Natural killer cell treated with Interleukin-12 subunit alpha and Interleukin-12 subunit beta and Interleukin-15 and Interleukin-18, amount 100 ng/mL, for 72 hours (primary cell): ENCODE measurements around the gene PPP1R11. TPM values are rescaled to one million over a fixed set of nuclear protein-coding genes. Genes with fewer than 3 reads are reported as not detected.
"Not testable (repeated sequence)": the region's sequence is repeated elsewhere in the genome, so short reads cannot be mapped to it uniquely, and the experiment has no call there.

Source experiments
- ATAC-seq, 2 donors: fragments of 150-1000 bp; cut with Tn5 transposase in 1 of 2; sonication (Bioruptor Pico), chemical (Tn5 transposase) in 1 of 2; 2 replicates each; pipeline ENCODE4 v1.10.0; 2021
- DNase-seq: peaks from one replicate; pipeline ENCODE4 v3.0.0; 2022; ENCODE audit warnings: low spot score
- H3K27ac Mint-ChIP-seq, 2 donors: 1 replicate in 1 of 2; 2 replicates in 1 of 2; pipeline ENCODE4 v1.8.0; 2022; ENCODE audit warnings: mixed read lengths in 2 of 2, mild to moderate bottlenecking in 1 of 2, moderate library complexity in 1 of 2
- H3K27me3 Mint-ChIP-seq, 2 donors: 1 replicate in 1 of 2; 2 replicates in 1 of 2; pipeline ENCODE4 v1.8.0; 2022; ENCODE audit warnings: mixed read lengths in 2 of 2
- H3K36me3 Mint-ChIP-seq: one replicate; pipeline ENCODE4 v1.8.0; 2022; ENCODE audit warnings: mixed read lengths
- H3K4me1 Mint-ChIP-seq, 2 donors: 1 replicate in 1 of 2; 2 replicates in 1 of 2; pipeline ENCODE4 v1.8.0; 2022; ENCODE audit warnings: low read depth in 2 of 2, mixed read lengths in 2 of 2, mild to moderate bottlenecking in 1 of 2
- H3K4me3 Mint-ChIP-seq: one replicate; pipeline ENCODE4 v1.8.0; 2022; ENCODE audit warnings: mixed read lengths
- H3K9me3 Mint-ChIP-seq: 2 replicates; pipeline ENCODE4 v1.8.0; 2022; ENCODE audit warnings: mixed read lengths
- total RNA-seq, 2 donors: library from RNA; stranded (reverse); gene quantifications; one replicate each; pipeline ENCODE4 v1.2.3, GENCODE V29; 2022

Gene PPP1R11, protein sequence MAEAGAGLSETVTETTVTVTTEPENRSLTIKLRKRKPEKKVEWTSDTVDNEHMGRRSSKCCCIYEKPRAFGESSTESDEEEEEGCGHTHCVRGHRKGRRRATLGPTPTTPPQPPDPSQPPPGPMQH
- total RNA-seq = 10 to 100 TPM; 50.3 to 82.0 TPM

DNA sequence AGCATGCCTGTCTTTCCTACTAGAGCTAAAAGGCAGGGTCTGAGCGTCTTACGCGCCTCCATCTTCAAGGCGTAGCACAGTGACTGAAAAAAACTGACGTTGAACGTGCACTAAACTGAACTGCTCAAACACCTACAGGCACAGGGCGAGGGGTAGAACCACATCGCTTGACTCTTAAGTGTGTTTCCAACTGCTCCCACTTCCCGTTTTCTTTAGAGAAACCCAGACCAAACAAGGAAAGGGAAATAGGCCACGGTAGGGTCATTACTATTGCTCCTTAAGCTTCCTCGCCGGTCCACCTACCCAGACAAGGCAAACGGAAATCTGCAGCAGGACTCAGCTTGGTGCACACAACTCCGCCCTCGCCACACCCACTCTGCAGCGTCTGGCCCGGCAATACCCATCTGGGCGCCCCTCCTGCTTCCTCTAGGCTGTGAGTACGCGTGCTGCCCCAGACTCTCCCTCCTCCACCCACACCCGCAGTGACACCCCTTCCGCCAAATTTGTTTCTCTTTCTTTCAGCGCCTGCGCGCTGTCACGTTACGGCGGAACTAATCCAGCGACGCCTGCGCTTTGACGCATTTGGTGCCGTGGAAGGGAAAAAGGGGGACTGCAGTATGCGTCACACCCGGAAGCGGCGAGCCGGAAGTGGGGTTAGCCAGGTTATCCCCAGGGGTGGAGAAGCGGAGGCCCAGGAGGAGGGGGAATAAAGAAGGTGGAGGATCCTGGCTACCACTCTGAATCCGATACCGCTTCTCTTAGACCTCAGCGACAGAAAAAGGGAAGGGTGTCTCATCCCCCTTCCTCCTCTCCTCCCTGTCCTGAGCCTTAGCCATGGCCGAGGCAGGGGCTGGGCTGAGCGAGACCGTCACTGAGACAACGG is at the start of gene PPP1R11:
TSS of gene PPP1R11 (plus strand) at position 622 of the 883 bp plus-strand sequence. CDS start at position 835, 213 bp downstream.
- Mint-ChIP-seq H3K27ac (peak within 1 kb of the TSS; percentile 96 to 99), H3K4me3 (peak within 1 kb of the TSS; percentile 94), H3K4me1 (peaks cover 48 to 59% of the 10 kb centered on the region in 2 donors), H3K9me3 (no peaks in the 10 kb centered on the region), H3K36me3 (peaks cover 35% of the 10 kb centered on the region), H3K27me3 (peaks cover 4 to 9% of the 10 kb centered on the region in 2 donors)
- DNase-seq (peak; percentile 99), ATAC-seq (peak; percentile 99 to 100)

DNA sequence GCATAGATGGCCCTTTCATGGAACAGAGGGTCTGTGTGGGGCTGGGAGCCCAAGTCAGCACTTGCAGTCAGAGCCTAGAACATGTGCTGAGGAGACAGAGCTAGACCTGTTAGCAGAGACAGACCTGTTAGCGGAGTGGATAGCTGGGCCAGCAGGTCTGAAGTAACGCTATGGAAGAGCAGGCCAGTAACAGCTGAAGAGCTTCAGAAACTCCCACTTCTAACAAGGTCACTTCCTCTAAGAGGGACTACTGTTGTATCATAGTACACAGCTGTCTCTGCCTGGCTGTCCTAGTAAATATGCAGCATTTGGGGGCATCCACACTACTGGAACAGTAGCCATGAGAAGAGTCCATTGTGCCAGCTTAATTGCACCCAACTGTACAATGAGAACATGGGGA is 47.2 kb upstream of the PPP1R11 start:
- H3K4me1 Mint-ChIP-seq = no peaks in the 10 kb centered on the region

DNA sequence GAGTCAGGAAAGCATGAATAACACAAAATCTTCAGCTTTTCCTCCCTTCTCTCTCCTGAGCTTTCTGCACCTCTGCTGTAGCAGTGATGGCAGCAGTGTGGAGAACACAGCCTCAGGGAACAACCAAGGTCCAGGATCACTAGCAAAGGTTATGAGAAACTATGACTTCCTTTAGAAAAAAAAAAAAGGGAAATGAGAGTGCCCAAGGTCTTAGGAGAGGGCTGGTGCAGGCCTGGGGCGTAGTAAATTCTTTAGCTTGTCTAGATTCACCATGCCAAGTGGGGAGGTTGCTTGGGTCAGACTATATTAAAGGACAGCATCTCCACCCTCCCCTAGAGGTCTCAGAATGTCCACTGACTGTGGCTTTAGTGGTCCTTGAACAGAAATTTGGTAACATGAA is 46.4 kb upstream of the PPP1R11 start:
- no peaks in the 10 kb centered on the region for H3K4me1 Mint-ChIP-seq
- H3K36me3 Mint-ChIP-seq = no peaks in the 10 kb centered on the region
- H3K4me3 Mint-ChIP-seq = no peak overlapping the region
- no peak overlapping the region for H3K27ac Mint-ChIP-seq
- no peak for DNase-seq
- no peak for ATAC-seq
- no peaks in the 10 kb centered on the region for H3K9me3 Mint-ChIP-seq
- no peaks in the 10 kb centered on the region for H3K27me3 Mint-ChIP-seq

More for the DNA sequence above, 47.2 kb upstream of the PPP1R11 start:
- H3K4me3 Mint-ChIP-seq = no peak overlapping the region
- no peaks in the 10 kb centered on the region for H3K36me3 Mint-ChIP-seq
- no peaks in the 10 kb centered on the region for H3K27me3 Mint-ChIP-seq
- H3K9me3 Mint-ChIP-seq = no peaks in the 10 kb centered on the region
- no peak overlapping the region for H3K27ac Mint-ChIP-seq
- ATAC-seq (no peak), DNase-seq (no peak)

DNA sequence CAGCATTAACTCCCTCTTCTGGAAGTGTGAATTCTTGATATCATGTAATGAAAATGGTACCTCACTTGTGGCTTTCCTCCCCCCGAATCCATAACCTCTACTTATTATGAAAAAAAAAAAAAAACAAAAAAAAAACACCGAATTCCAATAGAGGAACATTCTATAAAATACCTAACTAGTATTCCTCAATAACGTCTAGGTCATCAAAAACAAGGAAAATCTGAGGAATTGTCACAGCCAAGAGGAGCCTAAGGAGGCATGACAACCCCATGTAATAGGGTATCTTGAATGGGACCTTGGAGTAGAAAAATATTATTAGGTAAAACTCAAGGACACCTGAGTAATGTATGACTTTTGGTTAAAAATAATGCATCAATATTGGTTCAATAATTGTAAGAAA is 44.8 kb upstream of the PPP1R11 start:
- Mint-ChIP-seq H3K36me3 (no peaks in the 10 kb centered on the region), H3K9me3 (no peaks in the 10 kb centered on the region), H3K27me3 (no peaks in the 10 kb centered on the region), H3K4me3 (no peak overlapping the region), H3K4me1 (no peaks in the 10 kb centered on the region), H3K27ac (no peak overlapping the region)
- DNase-seq = no peak
- ATAC-seq = no peak

DNA sequence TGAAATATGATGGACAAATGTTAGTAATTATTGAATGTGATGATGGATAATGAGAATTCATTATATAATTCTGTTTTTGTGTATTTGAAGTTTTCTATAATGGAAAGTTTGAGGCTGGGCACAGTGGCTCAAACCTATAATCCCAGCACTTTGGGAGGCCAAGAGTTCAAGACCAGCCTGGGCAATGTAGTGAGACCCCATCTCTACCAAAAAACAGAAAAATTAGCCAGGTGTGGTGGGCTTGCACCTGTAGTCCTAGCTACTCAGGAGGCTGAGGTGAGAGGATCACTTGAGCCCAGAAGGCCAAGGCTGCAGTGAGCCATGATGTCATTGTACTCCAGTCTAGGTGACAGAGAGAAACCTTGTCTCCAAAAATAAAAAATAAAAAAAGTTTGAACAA is 44.3 kb upstream of the PPP1R11 start:
- not testable (repeated sequence) for H3K4me1 Mint-ChIP-seq, H3K27me3 Mint-ChIP-seq, H3K9me3 Mint-ChIP-seq, H3K27ac Mint-ChIP-seq, DNase-seq, ATAC-seq, H3K4me3 Mint-ChIP-seq, H3K36me3 Mint-ChIP-seq

DNA sequence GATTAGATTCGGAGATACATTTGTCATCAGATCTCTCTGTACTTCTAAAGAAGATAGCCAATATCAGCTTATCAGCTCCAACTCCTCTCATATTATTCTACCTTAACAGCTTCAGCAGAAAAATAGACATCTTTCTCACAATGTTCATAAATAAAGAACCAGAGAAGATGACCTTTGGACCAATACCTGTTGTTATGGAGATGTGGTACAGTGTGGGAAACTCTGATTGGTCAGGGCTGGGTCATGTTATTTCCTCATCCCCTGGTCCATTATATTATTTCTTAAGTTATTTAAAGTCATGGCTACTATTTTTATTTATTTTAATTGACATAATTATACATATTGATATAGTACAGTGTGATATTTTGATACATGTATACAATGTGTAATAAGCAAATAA is 41.8 kb upstream of the PPP1R11 start:
- Mint-ChIP-seq H3K27me3 (no peaks in the 10 kb centered on the region), H3K27ac (no peak overlapping the region), H3K36me3 (peaks cover 6% of the 10 kb centered on the region), H3K4me3 (no peak overlapping the region), H3K9me3 (no peaks in the 10 kb centered on the region), H3K4me1 (no peaks in the 10 kb centered on the region)
- ATAC-seq (no peak), DNase-seq (no peak)

DNA sequence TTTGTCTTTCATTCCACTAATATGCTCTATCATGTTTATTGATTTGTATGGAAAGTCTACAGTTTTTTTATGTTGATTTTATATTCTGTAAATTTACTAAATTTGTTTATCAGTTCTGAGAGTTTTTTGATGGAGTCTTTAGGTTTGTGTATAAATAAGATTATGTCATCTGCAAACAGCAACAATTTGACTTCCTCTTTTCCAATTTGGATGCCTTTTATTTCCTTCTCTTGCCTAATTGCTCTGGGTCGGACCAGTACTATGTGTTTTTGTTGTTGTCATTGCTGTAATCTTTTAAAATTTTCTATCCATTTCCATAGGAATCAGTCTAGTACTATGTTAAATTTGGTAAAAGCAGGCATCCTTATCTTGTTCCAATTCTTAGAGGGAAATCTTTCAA is 37.4 kb upstream of the PPP1R11 start:
- H3K27me3 Mint-ChIP-seq = no peaks in the 10 kb centered on the region
- H3K36me3 Mint-ChIP-seq = peaks cover 9% of the 10 kb centered on the region
- H3K27ac Mint-ChIP-seq = no peak overlapping the region
- no peak for ATAC-seq
- no peak for DNase-seq
- H3K9me3 Mint-ChIP-seq = no peaks in the 10 kb centered on the region
- no peak overlapping the region for H3K4me3 Mint-ChIP-seq
- H3K4me1 Mint-ChIP-seq = no peaks in the 10 kb centered on the region

DNA sequence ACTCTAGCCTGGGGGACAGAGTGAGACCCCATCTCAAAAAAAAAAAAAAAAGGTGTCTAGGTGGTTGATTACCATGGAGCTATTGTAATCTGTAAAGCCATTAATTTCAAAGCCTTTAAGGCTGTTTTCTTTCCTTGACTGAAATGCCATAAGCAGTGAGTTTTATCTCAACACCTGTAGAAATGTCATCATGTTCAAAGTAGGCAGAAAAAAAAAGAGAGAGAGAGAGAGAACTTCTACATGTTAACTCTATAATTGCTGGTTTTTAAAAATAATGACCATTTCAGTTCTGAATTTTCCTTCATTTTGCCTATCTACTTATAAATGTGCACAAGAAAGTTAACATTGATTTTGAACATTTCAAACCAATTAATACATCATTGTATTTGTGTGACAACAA is 35.6 kb upstream of the PPP1R11 start:
- ATAC-seq = no peak
- no peak for DNase-seq
- Mint-ChIP-seq H3K4me1 (no peaks in the 10 kb centered on the region), H3K27ac (no peak overlapping the region), H3K4me3 (no peak overlapping the region), H3K27me3 (no peaks in the 10 kb centered on the region), H3K36me3 (peaks cover 9% of the 10 kb centered on the region), H3K9me3 (no peaks in the 10 kb centered on the region)

DNA sequence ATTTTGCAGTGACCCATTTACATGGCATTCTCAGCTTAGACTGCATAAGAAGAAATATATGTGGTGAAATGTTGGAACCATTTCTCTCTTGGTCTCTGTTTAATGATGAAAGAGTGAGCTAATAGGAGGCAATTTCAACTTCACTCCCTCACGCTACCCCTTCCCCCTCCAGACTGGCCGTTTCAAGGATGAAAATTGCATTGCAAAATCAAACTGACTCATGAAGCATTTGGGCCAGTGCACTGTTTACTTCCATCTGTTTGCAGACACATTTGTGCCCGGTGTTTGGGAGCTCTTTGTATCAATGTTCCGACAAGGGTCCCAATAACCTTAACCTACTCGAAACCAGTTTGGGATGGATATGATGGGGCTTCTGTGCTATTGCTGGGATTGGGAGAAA is 33.6 kb upstream of the PPP1R11 start:
- H3K9me3 Mint-ChIP-seq, DNase-seq, H3K4me3 Mint-ChIP-seq, ATAC-seq, H3K27me3 Mint-ChIP-seq, H3K27ac Mint-ChIP-seq, H3K36me3 Mint-ChIP-seq, H3K4me1 Mint-ChIP-seq: not testable (repeated sequence)

DNA sequence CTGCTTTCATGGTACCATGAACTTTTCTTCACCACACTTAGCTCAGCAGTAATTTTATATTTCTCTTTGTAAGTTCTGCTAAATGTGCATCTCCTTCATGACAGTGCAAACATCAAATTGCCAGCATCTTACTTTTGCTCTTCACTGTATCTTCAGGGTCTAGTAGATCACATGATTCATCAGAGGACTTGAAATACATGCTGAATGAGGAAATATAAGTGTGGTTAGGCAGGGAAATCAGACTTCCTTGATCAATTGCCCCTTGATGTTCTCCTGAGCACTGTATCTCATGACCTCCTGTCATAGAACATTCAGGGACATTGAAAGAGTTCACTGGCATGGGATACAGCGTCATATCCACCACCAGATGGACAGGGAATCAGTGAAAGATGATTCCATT is 31.2 kb upstream of the PPP1R11 start:
- ATAC-seq (no peak), DNase-seq (no peak)
- no peak overlapping the region for H3K4me3 Mint-ChIP-seq
- H3K9me3 Mint-ChIP-seq = no peaks in the 10 kb centered on the region
- no peaks in the 10 kb centered on the region for H3K27me3 Mint-ChIP-seq
- no peaks in the 10 kb centered on the region for H3K36me3 Mint-ChIP-seq
- no peak overlapping the region for H3K27ac Mint-ChIP-seq
- no peaks in the 10 kb centered on the region for H3K4me1 Mint-ChIP-seq

DNA sequence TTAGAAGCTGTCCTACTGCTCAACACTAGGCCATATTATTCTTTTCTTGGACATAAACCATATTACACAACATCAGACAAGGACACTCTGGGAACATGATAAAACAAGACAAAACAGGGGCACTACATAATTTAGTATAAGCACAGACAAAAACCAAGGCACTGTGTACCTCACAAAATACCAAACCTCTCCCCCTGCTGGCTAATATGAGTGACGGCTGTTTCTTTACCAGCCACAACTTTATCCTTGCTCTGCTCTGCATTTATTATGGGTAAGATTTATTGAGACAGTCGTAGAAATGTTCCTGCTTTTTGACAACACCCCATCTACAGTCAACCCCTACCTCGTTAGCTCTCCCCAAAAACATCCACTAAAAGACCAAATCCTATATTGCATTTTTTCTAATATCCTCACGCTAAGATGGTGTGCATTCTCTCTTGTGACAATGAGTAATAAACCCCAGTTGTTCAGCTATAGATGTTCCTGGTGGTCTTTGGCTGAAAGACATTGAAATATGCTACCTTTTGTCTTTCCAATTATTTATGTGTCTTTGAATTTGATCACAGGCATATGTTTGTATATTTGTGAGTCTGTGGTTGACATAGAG is 29.7 kb upstream of the PPP1R11 start:
- H3K27ac Mint-ChIP-seq = no peak overlapping the region
- no peaks in the 10 kb centered on the region for H3K27me3 Mint-ChIP-seq
- ATAC-seq (no peak), DNase-seq (no peak)
- H3K36me3 Mint-ChIP-seq = no peaks in the 10 kb centered on the region
- H3K9me3 Mint-ChIP-seq = no peaks in the 10 kb centered on the region
- H3K4me3 Mint-ChIP-seq = no peak overlapping the region
- H3K4me1 Mint-ChIP-seq = peaks cover 2 to 3% of the 10 kb centered on the region in 2 donors

DNA sequence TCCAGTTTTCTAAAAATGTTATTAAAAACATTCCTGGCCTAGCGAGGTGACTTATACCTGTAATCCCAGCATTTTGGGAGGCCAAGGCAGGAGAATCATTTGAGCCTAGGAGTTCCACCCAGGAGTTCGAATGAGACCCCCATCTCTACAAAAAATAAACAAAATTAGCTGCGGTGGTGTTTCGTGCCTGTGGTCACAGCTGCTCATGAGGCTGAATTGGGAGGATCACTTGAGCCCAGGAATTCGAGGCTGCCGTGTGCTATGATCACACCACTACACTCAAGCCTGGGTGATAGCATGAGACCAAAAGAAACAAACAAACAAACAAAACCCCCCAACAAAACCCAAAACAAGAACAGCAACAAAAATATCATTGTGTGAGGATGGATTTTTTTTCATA is 25.8 kb upstream of the PPP1R11 start:
- Mint-ChIP-seq H3K9me3 (no peaks in the 10 kb centered on the region), H3K4me1 (peaks cover 14 to 17% of the 10 kb centered on the region in 2 donors), H3K36me3 (peaks cover 4% of the 10 kb centered on the region), H3K27me3 (no peaks in the 10 kb centered on the region), H3K27ac (no peak overlapping the region), H3K4me3 (no peak overlapping the region)
- DNase-seq (no peak), ATAC-seq (no peak)

DNA sequence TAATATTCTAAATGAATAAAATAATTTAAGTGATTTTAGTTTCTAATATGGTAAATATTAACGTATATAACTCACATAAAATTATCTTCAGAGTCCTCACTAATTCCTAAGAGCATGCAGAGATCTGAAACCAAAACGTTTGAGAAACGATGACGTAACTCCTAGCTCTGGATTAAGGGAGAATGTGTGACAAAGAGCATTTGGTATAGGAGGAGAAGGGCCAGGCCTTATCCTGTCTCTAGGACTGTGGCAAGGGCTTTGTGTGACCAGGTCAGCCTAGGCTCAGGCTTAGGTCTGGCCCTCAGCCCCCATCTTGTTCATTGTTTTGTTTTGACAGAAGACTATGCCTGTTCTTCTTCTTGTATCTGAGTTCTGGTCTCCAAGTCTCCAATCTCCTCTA is 25.2 kb upstream of the PPP1R11 start:
- DNase-seq (no peak), ATAC-seq (no peak)
- H3K36me3 Mint-ChIP-seq = peaks cover 4% of the 10 kb centered on the region
- H3K27me3 Mint-ChIP-seq = no peaks in the 10 kb centered on the region
- H3K27ac Mint-ChIP-seq = no peak overlapping the region
- no peak overlapping the region for H3K4me3 Mint-ChIP-seq
- H3K4me1 Mint-ChIP-seq = peaks cover 14 to 17% of the 10 kb centered on the region in 2 donors
- H3K9me3 Mint-ChIP-seq = no peaks in the 10 kb centered on the region

DNA sequence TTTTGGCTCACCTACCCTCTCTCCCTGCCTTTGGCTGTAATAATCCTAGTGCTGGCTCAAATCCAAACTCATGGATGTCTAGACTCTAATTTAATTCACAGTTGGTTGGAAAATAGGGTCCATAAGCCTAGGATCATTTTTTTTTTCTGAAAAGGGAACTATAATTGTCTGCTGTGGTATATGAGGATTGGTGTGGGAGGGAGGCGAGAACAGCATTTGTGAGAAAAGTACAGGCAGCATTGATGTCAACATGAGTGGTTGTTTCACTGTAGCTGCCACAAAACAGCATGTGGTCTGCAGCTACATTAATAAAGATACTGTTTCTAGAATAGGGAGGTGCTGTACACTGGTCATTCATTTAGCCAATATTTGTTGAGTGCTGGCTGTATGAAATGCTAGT is 24.5 kb upstream of the PPP1R11 start:
- DNase-seq (no peak), ATAC-seq (no peak)
- Mint-ChIP-seq H3K27me3 (no peaks in the 10 kb centered on the region), H3K4me3 (no peak overlapping the region), H3K27ac (no peak overlapping the region), H3K9me3 (no peaks in the 10 kb centered on the region), H3K36me3 (peaks cover 4% of the 10 kb centered on the region), H3K4me1 (peaks cover 17 to 18% of the 10 kb centered on the region in 2 donors)
